DMS79 (cell line): ENCODE data around the gene IER5L.
"Not testable (repeated sequence)": the region's sequence is repeated elsewhere in the genome, so short reads cannot be mapped to it uniquely, and the experiment has no call there.

Experiments used
- DNase-seq: peaks from one replicate; lab custom pipeline; 2025; lab: John Stamatoyannopoulos, UW

The IER5L gene

GRCh38 chr9:129178568-129179382 is 714 bp upstream of the IER5L start:
- peak; percentile 88 for DNase-seq

- DNase-seq, result no peak
Measured at GRCh38 chr9:129177443-129177790, 644 bp downstream of the IER5L start.

- DNase-seq, result no peak
Measured at GRCh38 chr9:129176701-129177442, 1.2 kb downstream of the IER5L start.

GRCh38 chr9:129175825-129176633 is 2.0 kb downstream of the IER5L start:
- peak; percentile 66 for DNase-seq

GRCh38 chr9:129175515-129175824 is 2.6 kb downstream of the IER5L start:
- no peak for DNase-seq

- no peak for DNase-seq
Measured at GRCh38 chr9:129174724-129175514, 3.1 kb downstream of the IER5L start.

- peak; percentile 50 for DNase-seq
Measured at GRCh38 chr9:129174102-129174723, 3.8 kb downstream of the IER5L start.

- no peak for DNase-seq
Measured at GRCh38 chr9:129173296-129174101, 4.6 kb downstream of the IER5L start.

- DNase-seq, result no peak
Measured at GRCh38 chr9:129172816-129173215, 5.2 kb downstream of the IER5L start.

GRCh38 chr9:129171993-129172751 is 5.9 kb downstream of the IER5L start:
- no peak for DNase-seq

GRCh38 chr9:129170229-129170628 is 7.8 kb downstream of the IER5L start:
- no peak for DNase-seq

- DNase-seq, result peak; percentile 37
Measured at GRCh38 chr9:129166623-129167557, 11.2 kb downstream of the IER5L start.

- DNase-seq, result no peak
Measured at GRCh38 chr9:129165198-129165597, 12.9 kb downstream of the IER5L start.

GRCh38 chr9:129164246-129164930 is 13.7 kb downstream of the IER5L start:
- no peak for DNase-seq

- DNase-seq, result no peak
Measured at GRCh38 chr9:129163753-129164152, 14.3 kb downstream of the IER5L start.

- DNase-seq, result not testable (repeated sequence)
Measured at GRCh38 chr9:129163198-129163670, 14.8 kb downstream of the IER5L start.

GRCh38 chr9:129162497-129163197 is 15.4 kb downstream of the IER5L start:
- DNase-seq, result no peak

- no peak for DNase-seq
Measured at GRCh38 chr9:129161534-129161837, 16.6 kb downstream of the IER5L start.
